AG04450 (cell line): ENCODE measurements around the gene PTGDS. TPM values are rescaled to one million over a fixed set of nuclear protein-coding genes. Genes with fewer than 3 reads are reported as not detected.

Experiments
- CTCF ChIA-PET: fragments of 300-600, 350-600 bp; formaldehyde crosslinking; extraction: SDS; loops from one replicate; lab custom pipeline; 2022; ENCODE audit warnings: antibody characterized with exemption, inconsistent platforms; lab: Charles Lee
- POLR2A ChIA-PET: fragments of 350-600 bp; formaldehyde crosslinking; extraction: SDS; loops from one replicate; lab custom pipeline; 2021; ENCODE audit warnings: antibody characterized with exemption, inconsistent platforms; lab: Yijun Ruan, JAX
- DNase-seq: peaks from one replicate; pipeline ENCODE4 v3.0.0-alpha.2; 2011; ENCODE audit warnings: low read depth, low spot score
- H3K27ac ChIP-seq: one replicate; pipeline ENCODE4 v1.5.1; 2012; ENCODE audit warnings: low read depth, low read length, control low read depth
- H3K27me3 ChIP-seq: one replicate; pipeline ENCODE4 v1.6.0; 2012; ENCODE audit warnings: low read length; ENCODE audit not compliant: control insufficient read depth, insufficient read depth
- H3K4me3 ChIP-seq: 2 replicates; pipeline ENCODE4 v1.5.1; 2011; ENCODE audit warnings: mild to moderate bottlenecking, low read depth, low read length, control low read depth
- H3K9me3 ChIP-seq: 2 replicates; pipeline ENCODE4 v1.5.1; 2012; ENCODE audit warnings: low read length; ENCODE audit not compliant: control insufficient read depth, insufficient read depth
- CTCF ChIP-seq: IDR thresholded peaks from 2 replicates; pipeline ENCODE4 v1.5.1; 2011; ENCODE audit warnings: low read depth, low read length, control low read depth, inconsistent platforms
- polyA plus RNA-seq: library from polyadenylated mRNA; depleted of rRNA; stranded (reverse); fragments of >200 nt; gene quantifications from 2 replicates; pipeline ENCODE4 v1.2.3, GENCODE V29; 2011

Gene PTGDS
- polyA plus RNA-seq, 1 experiment: 7.8 TPM

- ChIA-PET CTCF (no interaction called here), POLR2A (interaction anchor here (0.7 kb wide), 1 partner anchor 63 kb away, joined by 3 read pairs; no protein-coding TSS in a partner anchor)
- no peak for DNase-seq
- Histone ChIP-seq H3K27ac (no peak overlapping the region), H3K4me3 (no peak overlapping the region), H3K27me3 (no peaks in the 10 kb centered on the region), H3K9me3 (peaks cover 49% of the 10 kb centered on the region)
- TF ChIP-seq CTCF: no peak
Measured at GRCh38 chr9:137011907-137012675, 34.8 kb downstream of the PTGDS start.

GRCh38 chr9:137012694-137013570 lies 35.6 kb downstream of the PTGDS start:
- H3K27ac ChIP-seq: no peak overlapping the region
- peaks cover 57% of the 10 kb centered on the region for H3K9me3 ChIP-seq
- ChIA-PET POLR2A (no interaction called here), CTCF (no interaction called here)
- no peaks in the 10 kb centered on the region for H3K27me3 ChIP-seq
- no peak for TF ChIP-seq CTCF
- no peak for DNase-seq
- H3K4me3 ChIP-seq: no peak overlapping the region

GRCh38 chr9:137013571-137013940 lies 36.3 kb downstream of the PTGDS start:
- Histone ChIP-seq H3K9me3 (peaks cover 58% of the 10 kb centered on the region), H3K27me3 (no peaks in the 10 kb centered on the region), H3K27ac (no peak overlapping the region), H3K4me3 (no peak overlapping the region)
- ChIA-PET CTCF (no interaction called here), POLR2A (no interaction called here)
- no peak for DNase-seq
- no peak for TF ChIP-seq CTCF

- H3K27ac ChIP-seq: no peak overlapping the region
- TF ChIP-seq CTCF: no peak
- peaks cover 58% of the 10 kb centered on the region for H3K9me3 ChIP-seq
- H3K27me3 ChIP-seq: no peaks in the 10 kb centered on the region
- no peak for DNase-seq
- no peak overlapping the region for H3K4me3 ChIP-seq
- ChIA-PET POLR2A (no interaction called here), CTCF (no interaction called here)
Measured at GRCh38 chr9:137014166-137014565, 36.9 kb downstream of the PTGDS start.
